Measurements from ENCODE around the gene BCL2L11.

DNA sequence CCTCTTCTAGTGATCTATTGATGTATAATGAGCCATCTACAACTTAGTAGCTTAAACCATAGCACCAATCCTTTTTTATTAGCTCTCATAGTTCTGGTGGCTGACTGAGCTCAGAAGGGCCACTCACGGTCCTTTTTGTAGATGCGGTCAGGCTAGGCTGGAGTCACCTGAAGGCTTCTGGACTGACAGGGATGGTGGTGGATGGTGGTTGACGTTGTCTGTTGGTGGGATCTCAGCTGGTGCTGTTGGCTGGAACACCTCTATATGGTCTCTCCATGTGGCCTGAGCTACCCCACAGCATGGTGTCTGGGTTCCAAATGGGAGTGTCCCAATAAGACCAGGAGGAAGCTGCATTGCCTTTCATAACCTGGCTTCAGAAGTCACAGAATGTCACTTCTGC lies 68.0 kb downstream of the BCL2L11 start:
- TF ChIP-seq, protein P1, sequence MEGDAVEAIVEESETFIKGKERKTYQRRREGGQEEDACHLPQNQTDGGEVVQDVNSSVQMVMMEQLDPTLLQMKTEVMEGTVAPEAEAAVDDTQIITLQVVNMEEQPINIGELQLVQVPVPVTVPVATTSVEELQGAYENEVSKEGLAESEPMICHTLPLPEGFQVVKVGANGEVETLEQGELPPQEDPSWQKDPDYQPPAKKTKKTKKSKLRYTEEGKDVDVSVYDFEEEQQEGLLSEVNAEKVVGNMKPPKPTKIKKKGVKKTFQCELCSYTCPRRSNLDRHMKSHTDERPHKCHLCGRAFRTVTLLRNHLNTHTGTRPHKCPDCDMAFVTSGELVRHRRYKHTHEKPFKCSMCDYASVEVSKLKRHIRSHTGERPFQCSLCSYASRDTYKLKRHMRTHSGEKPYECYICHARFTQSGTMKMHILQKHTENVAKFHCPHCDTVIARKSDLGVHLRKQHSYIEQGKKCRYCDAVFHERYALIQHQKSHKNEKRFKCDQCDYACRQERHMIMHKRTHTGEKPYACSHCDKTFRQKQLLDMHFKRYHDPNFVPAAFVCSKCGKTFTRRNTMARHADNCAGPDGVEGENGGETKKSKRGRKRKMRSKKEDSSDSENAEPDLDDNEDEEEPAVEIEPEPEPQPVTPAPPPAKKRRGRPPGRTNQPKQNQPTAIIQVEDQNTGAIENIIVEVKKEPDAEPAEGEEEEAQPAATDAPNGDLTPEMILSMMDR (IDR thresholded peaks at IDR 0.05; ENCODE audit: insufficient read depth, low read length), result no peak
- no peak for TF ChIP-seq POLR2AphosphoS5 (IDR thresholded peaks at IDR 0.05; ENCODE audit: low read depth)
- TF ChIP-seq, protein P2, sequence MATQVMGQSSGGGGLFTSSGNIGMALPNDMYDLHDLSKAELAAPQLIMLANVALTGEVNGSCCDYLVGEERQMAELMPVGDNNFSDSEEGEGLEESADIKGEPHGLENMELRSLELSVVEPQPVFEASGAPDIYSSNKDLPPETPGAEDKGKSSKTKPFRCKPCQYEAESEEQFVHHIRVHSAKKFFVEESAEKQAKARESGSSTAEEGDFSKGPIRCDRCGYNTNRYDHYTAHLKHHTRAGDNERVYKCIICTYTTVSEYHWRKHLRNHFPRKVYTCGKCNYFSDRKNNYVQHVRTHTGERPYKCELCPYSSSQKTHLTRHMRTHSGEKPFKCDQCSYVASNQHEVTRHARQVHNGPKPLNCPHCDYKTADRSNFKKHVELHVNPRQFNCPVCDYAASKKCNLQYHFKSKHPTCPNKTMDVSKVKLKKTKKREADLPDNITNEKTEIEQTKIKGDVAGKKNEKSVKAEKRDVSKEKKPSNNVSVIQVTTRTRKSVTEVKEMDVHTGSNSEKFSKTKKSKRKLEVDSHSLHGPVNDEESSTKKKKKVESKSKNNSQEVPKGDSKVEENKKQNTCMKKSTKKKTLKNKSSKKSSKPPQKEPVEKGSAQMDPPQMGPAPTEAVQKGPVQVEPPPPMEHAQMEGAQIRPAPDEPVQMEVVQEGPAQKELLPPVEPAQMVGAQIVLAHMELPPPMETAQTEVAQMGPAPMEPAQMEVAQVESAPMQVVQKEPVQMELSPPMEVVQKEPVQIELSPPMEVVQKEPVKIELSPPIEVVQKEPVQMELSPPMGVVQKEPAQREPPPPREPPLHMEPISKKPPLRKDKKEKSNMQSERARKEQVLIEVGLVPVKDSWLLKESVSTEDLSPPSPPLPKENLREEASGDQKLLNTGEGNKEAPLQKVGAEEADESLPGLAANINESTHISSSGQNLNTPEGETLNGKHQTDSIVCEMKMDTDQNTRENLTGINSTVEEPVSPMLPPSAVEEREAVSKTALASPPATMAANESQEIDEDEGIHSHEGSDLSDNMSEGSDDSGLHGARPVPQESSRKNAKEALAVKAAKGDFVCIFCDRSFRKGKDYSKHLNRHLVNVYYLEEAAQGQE (IDR thresholded peaks at IDR 0.05; ENCODE audit: insufficient replicate concordance, low read depth), result no peak

Data from HL-60 (cell line).